Cortex of kidney (tissue), 1 donor: ENCODE results near the gene TPTE.
"Not testable (repeated sequence)": the region's sequence is repeated elsewhere in the genome, so short reads cannot be mapped to it uniquely, and the experiment has no call there.

Experiments used
- DNase-seq: peaks from one replicate; lab custom pipeline; 2025; lab: John Stamatoyannopoulos, UW

Gene TPTE

DNA sequence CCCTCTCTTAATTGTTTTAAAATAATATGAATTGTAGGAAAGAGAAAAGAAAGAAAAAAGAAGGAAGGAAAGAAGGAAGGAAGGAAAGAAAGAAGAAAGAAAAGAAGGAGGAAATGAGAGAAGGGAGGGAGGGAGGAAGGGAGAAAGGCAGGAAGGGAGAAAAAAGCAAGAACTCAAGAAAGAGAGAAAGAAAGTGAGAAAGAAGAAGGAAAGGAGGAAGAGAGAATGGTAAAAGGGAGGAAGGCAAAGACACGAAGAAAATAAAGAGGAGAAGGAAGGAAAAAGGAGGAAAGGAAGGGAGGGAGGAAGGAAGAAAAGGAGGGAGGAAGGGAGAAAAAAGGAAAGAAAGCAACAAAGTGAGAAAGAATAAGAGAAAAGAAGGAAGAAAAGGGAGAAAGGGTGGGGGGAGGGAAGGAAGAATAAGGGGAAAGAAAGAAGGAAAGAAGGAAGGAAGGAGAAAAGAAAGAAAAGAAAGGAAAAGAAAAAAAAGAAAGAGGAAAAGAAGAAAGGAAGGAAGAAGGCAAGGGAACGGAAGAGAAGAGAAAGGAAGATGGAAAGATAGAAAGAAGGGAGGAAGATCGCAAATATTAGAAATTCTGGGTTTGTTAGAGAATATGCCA, 95.9 kb downstream of the TPTE start:
- not testable (repeated sequence) for DNase-seq

DNA sequence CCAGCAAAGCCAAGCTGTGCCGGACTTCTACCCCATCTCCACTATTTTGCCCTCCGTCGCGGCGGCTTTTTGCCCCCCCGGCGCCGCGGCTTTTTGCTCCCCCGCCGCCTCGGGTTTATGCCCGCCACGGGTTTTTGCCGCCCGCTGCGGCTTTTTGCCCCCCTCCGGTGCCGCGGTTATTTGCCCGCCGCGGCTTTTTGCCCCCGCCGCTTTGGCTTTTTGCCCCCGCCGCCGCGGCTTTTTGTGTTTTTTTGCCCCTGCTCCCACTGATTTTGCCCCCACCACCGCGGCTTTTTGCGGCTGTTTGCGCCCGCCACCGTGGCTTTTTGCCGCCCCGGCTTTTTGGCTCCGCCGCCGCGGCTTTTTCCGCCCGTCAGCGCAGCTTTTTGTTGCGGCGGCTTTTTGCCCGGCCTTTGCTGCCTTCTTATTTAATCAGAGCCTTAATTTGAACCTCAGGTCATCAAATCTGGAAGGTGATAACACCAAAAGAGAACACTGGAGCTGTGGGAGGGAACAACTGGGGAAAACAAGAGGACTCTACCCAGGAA, 106.0 kb downstream of the TPTE start:
- no peak for DNase-seq

DNA sequence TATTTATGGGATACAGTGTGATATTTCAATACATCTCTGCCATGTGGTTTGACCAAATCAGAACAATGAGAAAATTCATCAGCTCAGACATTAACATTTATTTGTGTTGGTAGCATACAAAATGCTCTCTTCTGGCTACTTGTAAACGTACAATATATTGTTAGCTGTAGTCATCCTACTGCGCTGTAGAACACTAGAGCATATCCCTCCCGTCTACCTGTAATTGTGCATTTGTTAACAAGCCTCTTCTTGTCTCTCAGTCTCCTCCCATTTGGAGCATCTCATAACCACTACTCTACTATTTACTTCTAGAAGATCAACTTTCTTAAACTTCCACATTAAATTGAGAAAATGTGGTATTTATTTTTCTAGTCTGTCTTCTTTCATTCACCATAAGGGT, 107.9 kb downstream of the TPTE start:
- DNase-seq: not testable (repeated sequence)

DNA sequence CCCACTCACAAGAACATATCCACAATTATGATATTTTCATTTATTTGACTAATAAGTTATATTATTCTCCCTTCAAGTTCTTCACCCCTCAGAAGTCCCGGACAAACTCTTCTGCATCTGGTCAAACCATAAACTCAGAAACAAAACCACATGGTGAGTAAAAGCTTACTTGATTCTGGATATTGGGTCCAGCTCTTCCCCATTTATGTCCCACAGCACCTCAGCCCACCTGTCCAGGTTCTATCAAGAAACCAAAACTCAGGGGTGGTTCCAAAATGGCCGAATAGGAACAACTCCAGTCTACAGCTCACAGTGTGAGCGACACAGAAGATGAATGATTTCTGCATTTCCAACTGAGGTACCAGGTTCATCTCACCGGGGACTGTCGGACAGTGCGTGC, 109.4 kb downstream of the TPTE start:
- not testable (repeated sequence) for DNase-seq

DNA sequence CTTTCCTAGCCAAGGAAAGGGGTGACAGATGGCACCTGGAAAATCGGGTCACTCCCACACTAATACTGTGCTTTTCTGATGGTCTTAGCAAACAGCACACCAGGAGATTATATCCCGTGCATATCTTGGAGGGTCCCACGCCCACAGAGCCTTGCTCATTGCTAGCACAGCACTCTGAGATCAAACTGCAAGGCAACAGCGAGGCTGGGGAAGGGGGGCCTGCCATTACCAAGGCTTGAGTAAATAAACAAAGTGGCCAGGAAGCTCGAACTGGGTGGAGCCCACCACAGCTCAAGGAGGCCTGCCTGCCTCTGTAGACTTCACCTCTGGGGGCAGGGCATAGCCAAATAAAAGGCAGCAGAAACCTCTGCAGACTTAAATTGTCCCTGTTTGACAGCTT, 109.9 kb downstream of the TPTE start:
- DNase-seq: not testable (repeated sequence)

DNA sequence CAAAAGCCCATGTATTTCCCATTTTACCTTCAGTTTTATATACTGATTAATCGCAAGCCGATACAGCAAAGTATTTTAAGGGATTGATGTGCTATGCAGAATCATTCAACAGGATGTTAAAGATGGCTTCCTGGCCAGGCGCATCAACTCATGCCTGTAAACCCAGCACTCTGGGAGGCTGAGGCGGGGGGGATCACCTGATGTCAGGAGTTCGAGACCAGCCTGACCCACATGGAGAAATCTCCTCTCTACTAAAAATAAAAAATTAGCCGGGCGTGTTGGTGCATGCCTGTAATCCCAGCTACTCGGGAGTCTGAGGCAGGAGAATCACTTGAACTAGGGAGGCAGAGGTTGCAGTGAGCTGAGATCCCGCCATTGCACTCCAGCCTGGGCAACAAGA, 116.8 kb downstream of the TPTE start:
- not testable (repeated sequence) for DNase-seq

DNA sequence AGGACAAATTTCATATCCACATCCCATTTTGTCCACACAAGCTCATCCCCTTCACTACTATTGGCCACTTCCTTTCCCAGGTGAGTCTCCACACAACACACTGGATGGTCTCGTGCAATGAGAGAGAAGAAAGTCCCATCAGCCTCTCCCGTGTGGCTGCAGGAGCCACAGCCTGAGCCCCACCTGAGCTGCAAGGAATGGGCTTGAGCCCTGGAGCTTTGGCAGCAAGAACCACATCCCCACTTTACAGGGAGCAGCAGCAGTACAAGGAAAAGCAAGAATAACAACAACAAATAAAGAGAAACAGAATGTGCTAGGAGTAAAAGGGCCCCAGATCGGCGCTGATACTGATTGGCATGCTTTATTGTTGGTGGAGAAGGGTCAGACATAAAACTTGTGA, 117.7 kb downstream of the TPTE start:
- DNase-seq: no peak

DNA sequence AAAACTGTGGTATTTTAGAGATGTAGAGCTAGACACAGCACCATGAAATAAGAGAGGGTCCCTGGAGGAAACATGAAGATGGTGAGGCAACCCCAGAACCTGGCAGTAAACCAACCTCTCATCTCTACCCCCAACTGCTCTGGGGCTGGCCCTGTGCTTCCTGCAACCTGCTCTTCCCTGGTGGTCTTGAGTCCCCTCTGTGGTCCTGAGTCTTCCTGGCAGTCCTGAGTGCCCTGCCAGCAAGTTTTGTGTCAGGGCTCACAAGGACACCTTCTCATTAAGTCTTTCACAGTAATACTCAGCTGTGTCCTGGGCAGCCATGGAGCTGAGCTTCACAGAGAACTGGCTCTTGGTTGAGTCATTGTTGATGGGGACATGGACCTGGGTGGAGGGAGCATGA, 118.4 kb downstream of the TPTE start:
- not testable (repeated sequence) for DNase-seq

DNA sequence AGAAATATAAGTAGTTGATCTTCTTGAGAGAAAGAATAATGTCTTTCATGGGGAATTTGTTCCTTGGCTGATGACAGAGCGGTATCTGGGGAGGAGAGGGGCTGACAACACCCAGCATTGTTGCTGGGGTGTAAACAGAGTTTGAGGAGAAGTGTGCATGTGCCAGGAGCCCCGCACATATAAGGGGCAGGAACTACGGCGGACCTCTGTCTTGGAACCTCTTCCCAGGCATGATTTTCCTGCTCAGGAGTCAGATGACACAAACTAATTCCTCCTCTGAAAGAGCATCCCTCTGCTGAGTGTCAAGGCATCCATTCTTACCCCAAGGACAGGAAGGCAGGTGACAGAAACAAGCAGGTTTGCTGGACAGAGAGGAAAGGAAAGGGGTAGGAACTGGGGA, 119.1 kb downstream of the TPTE start:
- no peak for DNase-seq

DNA sequence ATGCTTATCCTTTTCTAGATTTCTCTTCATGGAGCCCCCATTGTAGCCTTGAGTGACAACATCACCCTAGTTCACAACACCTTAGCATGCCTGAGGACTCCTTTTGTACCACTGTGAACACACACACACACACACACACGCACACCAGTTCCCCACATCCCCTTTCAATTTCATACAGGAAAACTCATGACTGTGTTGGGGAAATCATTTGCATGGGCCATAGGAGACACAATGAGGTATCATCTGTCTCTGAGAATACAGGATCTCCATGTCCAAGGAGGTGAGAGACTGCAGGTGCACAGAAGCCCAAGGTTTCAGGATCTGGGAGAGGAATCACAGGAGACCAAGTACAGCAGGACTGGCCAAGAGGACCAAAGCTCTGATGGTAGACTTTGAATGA, 119.7 kb downstream of the TPTE start:
- no peak for DNase-seq

DNA sequence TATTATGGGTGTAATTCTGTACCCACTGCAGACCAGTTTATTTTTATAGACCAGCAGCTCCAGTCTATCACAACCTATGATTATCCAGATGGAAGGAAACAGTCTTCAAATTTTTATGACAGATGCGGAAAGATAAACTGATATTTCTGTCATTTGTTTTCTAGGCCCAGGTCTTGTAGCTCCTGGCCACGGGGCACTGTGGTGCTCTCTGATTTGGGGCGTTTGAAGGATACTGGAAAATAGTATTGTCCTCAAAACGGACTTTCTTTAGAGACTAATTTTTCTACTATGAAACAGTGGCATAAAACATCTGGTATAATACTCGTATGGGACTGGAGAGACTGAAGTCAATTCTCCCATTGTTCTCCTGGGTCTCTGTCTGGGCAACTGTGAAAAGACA, 124.3 kb downstream of the TPTE start:
- not testable (repeated sequence) for DNase-seq

DNA sequence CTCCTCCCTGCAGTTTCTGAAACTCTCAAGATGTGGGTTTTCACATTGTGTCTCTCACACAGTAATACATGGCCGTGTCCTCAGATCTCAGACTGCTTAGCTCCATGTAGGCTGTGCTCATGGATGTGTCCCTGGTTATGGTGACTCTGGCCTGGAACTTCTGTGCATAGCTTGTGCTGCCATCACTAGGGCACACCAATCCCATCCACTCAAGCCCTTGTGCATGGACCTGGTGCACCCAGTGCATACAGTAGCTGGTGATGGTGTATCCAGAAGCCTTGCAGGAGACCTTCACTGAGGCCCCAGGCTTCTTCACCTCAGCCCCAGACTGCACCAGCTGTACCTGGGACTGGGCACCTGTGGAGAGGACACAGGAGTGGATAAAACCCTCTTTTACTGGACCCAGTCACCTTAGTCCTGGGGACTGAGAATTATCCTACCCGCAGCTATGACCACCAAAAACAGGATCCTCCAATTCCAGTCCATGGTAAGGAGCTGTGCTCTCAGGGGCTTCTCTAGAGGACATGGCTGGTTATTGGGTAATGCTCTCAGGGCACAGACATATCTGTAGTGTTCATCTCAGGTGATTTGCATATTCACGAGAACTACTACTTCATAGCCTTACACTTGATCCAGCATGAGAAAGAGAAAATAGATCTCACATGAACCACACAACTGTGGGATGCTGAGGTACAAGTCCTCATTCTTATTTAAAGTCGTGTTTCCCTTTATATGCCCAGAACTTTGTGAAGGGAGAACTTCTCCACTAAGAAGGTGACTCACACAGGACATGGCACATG, 128.2 kb downstream of the TPTE start:
- DNase-seq: not testable (repeated sequence)

DNA sequence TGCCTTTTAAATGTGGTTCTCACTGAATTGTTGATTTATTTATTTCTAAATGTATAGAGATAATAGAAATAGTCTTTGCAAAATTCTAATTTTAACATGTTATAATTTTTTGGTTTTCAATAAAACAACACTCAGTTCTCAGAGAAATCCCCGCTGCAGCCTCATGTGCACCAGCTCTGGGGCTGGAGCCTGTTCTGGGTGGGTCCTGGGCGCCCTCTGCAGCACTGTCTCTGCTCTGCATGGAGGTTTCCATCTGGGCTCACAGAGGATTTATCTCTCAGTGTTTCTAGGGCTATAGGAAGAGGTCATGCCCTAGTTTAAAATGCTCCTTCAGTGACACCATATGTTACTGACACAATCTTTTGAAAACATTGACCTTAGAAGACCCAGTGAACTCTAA, 128.9 kb downstream of the TPTE start:
- not testable (repeated sequence) for DNase-seq
